Measurements from ENCODE around the gene AFDN. TPM values are rescaled to one million over a fixed set of nuclear protein-coding genes. Genes with fewer than 3 reads are reported as not detected.

The AFDN gene
- total and polyA plus RNA-seq, 2 donors (not counting 1 experiment from before 2014, with no cell fraction given) = 21.0 to 57.1 TPM

DNA sequence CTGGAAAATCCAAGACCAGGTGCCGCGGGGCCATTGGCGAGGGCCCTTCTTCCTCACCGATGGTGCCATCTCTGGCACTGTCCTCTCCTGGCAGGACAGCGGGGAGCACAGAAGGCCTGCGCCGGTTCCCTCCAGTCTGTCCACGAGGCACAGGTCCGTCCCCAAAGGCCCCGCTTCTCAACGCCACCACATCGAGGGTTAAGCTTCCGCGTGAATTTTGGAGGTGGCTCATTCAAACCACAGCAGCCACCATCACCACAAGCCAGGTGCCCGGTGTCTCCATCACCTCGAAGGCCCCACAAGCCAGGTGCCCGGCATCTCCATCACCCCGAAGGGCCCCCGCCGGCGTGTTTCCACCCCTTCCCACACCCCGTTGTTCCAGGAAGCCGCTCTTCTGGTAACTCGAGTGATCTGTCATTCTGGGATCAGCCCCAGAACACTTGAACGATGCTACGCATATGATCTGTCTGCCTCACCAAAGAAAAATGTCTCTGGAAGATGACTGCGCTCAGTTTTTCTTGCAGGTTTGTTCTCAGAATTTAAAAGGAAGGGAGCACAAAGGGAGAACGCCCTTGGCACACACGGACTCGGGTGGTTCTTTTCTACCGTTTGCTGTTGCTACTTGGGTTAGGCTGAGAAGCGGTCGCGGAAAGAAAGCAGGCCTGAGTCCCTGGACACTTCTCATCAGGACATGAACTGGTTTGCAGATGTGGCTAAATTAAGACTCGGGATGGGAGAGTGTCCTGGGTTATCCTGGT, 160.9 kb downstream of the AFDN start:
- H3K4me3 ChIP-seq (replicated peaks in 1 of 4; ENCODE audit: control extremely low read depth in 1 of 4, insufficient read depth in 1 of 4, low read depth in 3 of 4, low read length in 4 of 4) = no peak overlapping the region
- H3K4me2 ChIP-seq (ENCODE audit: extremely low read depth, insufficient read depth, low read length) = no peak overlapping the region
- H3K79me2 ChIP-seq (ENCODE audit: control insufficient read depth, insufficient read depth, low read length) = no peaks in the 10 kb centered on the region
- no peak overlapping the region for H3K27ac ChIP-seq (ENCODE audit: insufficient read depth, low read length)
- no peak overlapping the region for H3K9ac ChIP-seq (ENCODE audit: insufficient read depth, low read length)
- no peak for TF ChIP-seq EZH2 (IDR thresholded peaks at IDR 0.05; ENCODE audit: low read length, missing control alignments)
- no peaks in the 10 kb centered on the region for H3K4me1 ChIP-seq (ENCODE audit: control insufficient read depth, extremely low read depth, insufficient read depth, low read length)
- H4K20me1 ChIP-seq (ENCODE audit: control insufficient read depth, extremely low read depth, insufficient read depth, low read length) = no peaks in the 10 kb centered on the region
- peak in 1 of 2 donors; percentile 19 for DNase-seq (ENCODE audit: low read depth in 2 of 2)
- no peaks in the 10 kb centered on the region for H3K27me3 ChIP-seq (ENCODE audit: control insufficient read depth, insufficient read depth, low read length)
- H2AFZ ChIP-seq (ENCODE audit: low read length) = no peak overlapping the region
- H3K36me3 ChIP-seq (ENCODE audit: control insufficient read depth, insufficient read depth, low read length) = no peaks in the 10 kb centered on the region
- no peaks in the 10 kb centered on the region for H3K9me3 ChIP-seq (ENCODE audit: control insufficient read depth, insufficient read depth, low read depth, low read length)

DNA sequence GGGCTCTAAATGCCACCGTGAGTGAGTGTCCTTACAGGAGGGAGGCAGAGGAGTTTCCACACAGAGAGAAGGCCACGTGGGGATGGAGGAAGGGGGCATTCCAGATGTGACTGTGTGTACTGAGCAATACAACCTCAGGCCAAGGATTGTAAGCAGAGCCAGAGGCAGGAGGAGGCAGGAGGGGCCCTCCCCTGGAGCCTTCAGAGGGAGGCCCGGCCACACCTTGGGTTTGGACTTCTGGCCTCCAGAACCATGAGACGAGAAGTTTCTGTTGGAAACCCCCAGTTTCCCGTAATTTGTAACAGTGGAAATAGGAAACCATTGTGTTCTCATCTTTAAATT, 161.4 kb downstream of the AFDN start:
- H3K9ac ChIP-seq (ENCODE audit: insufficient read depth, low read length) = no peak overlapping the region
- no peaks in the 10 kb centered on the region for H4K20me1 ChIP-seq (ENCODE audit: control insufficient read depth, extremely low read depth, insufficient read depth, low read length)
- no peak overlapping the region for H3K27ac ChIP-seq (ENCODE audit: insufficient read depth, low read length)
- no peaks in the 10 kb centered on the region for H3K9me3 ChIP-seq (ENCODE audit: control insufficient read depth, insufficient read depth, low read depth, low read length)
- no peaks in the 10 kb centered on the region for H3K36me3 ChIP-seq (ENCODE audit: control insufficient read depth, insufficient read depth, low read length)
- no peak for TF ChIP-seq EZH2 (IDR thresholded peaks at IDR 0.05; ENCODE audit: low read length, missing control alignments)
- TF ChIP-seq, protein P1, sequence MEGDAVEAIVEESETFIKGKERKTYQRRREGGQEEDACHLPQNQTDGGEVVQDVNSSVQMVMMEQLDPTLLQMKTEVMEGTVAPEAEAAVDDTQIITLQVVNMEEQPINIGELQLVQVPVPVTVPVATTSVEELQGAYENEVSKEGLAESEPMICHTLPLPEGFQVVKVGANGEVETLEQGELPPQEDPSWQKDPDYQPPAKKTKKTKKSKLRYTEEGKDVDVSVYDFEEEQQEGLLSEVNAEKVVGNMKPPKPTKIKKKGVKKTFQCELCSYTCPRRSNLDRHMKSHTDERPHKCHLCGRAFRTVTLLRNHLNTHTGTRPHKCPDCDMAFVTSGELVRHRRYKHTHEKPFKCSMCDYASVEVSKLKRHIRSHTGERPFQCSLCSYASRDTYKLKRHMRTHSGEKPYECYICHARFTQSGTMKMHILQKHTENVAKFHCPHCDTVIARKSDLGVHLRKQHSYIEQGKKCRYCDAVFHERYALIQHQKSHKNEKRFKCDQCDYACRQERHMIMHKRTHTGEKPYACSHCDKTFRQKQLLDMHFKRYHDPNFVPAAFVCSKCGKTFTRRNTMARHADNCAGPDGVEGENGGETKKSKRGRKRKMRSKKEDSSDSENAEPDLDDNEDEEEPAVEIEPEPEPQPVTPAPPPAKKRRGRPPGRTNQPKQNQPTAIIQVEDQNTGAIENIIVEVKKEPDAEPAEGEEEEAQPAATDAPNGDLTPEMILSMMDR (conservative IDR thresholded peaks at IDR 0.05 in 1 of 2, IDR thresholded peaks at IDR 0.05 in 1 of 2; ENCODE audit: low read depth in 1 of 2, low read length in 2 of 2) = no peak
- no peak overlapping the region for H2AFZ ChIP-seq (ENCODE audit: low read length)
- H3K4me1 ChIP-seq (ENCODE audit: control insufficient read depth, extremely low read depth, insufficient read depth, low read length) = no peaks in the 10 kb centered on the region
- H3K4me3 ChIP-seq (replicated peaks in 1 of 4; ENCODE audit: control extremely low read depth in 1 of 4, insufficient read depth in 1 of 4, low read depth in 3 of 4, low read length in 4 of 4) = no peak overlapping the region
- no peaks in the 10 kb centered on the region for H3K79me2 ChIP-seq (ENCODE audit: control insufficient read depth, insufficient read depth, low read length)
- no peak for DNase-seq (ENCODE audit: low read depth in 2 of 2)
- H3K4me2 ChIP-seq (ENCODE audit: extremely low read depth, insufficient read depth, low read length) = no peak overlapping the region
- H3K27me3 ChIP-seq (ENCODE audit: control insufficient read depth, insufficient read depth, low read length) = no peaks in the 10 kb centered on the region

DNA sequence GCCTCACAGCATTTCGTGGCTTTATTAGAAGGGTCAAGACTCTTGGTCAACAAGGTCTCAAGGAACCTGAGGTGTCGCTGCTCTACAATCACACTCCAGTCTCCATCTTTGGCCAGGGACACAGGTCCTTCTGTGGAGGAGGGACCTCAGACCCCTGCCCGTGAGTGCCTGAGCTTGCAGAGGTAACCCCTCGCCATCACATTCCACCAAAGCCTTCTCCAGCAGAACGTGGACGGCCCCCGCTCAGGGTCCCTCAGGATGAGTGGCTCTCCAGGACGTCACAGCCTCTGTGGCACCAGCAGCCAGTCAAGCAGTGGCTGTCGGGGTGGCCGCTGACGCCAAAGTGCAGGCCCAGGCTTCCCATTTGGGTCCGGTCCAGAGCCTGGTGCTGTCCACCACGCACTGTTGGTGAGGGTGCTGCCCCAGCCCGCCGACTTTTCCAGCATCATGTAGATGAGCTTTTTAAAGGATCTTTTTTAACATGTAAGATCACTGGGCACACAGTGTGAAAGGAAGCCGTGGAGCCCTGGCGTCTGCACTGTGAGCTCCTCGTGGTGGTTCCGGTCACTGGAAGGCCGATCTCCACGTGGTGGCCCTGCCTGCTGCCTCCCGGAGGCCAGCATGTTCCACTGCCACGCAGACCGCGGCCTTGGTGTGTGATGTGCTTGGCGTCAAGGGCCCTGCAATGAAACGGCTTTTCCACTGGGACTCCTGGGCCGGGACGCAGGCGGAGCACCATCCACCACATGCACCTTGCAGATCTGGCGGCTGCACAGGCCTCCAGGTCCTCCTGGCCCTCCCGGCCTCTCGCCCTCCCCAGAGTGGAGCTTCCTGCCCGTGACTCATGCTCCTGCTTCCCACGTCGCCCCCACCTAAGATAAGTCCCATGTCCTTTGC, 162.5 kb downstream of the AFDN start:
- H3K4me3 ChIP-seq (replicated peaks in 1 of 4; ENCODE audit: control extremely low read depth in 1 of 4, insufficient read depth in 1 of 4, low read depth in 3 of 4, low read length in 4 of 4) = no peak overlapping the region
- H3K27me3 ChIP-seq (ENCODE audit: control insufficient read depth, insufficient read depth, low read length) = no peaks in the 10 kb centered on the region
- H4K20me1 ChIP-seq (ENCODE audit: control insufficient read depth, extremely low read depth, insufficient read depth, low read length) = no peaks in the 10 kb centered on the region
- no peaks in the 10 kb centered on the region for H3K4me1 ChIP-seq (ENCODE audit: control insufficient read depth, extremely low read depth, insufficient read depth, low read length)
- no peaks in the 10 kb centered on the region for H3K9me3 ChIP-seq (ENCODE audit: control insufficient read depth, insufficient read depth, low read depth, low read length)
- TF ChIP-seq EZH2 (IDR thresholded peaks at IDR 0.05; ENCODE audit: low read length, missing control alignments) = no peak
- TF ChIP-seq, protein P1 (conservative IDR thresholded peaks at IDR 0.05 in 1 of 2, IDR thresholded peaks at IDR 0.05 in 1 of 2; ENCODE audit: low read depth in 1 of 2, low read length in 2 of 2) = no peak
- H2AFZ ChIP-seq (ENCODE audit: low read length) = no peak overlapping the region
- H3K36me3 ChIP-seq (ENCODE audit: control insufficient read depth, insufficient read depth, low read length) = no peaks in the 10 kb centered on the region
- no peak for DNase-seq (ENCODE audit: low read depth in 2 of 2)
- no peak overlapping the region for H3K9ac ChIP-seq (ENCODE audit: insufficient read depth, low read length)
- H3K4me2 ChIP-seq (ENCODE audit: extremely low read depth, insufficient read depth, low read length) = no peak overlapping the region
- no peak overlapping the region for H3K27ac ChIP-seq (ENCODE audit: insufficient read depth, low read length)
- no peaks in the 10 kb centered on the region for H3K79me2 ChIP-seq (ENCODE audit: control insufficient read depth, insufficient read depth, low read length)
